Breast epithelium (tissue), 4 donors: ENCODE data around the gene ZC3H12D. TPM values are rescaled to one million over a fixed set of nuclear protein-coding genes. Genes with fewer than 3 reads are reported as not detected.
A peak's percentile ranks its signal among the peaks of the same experiment; 100 is the strongest.

Experiments
- DNase-seq, 2 donors: peaks; one replicate each; pipeline ENCODE4 v3.0.0-alpha.2; 2019; ENCODE audit warnings: low spot score in 2 of 2
- H3K27ac ChIP-seq, 2 donors: fragments of 200-600 bp; sonication (generic) in 1 of 2; one replicate each; pipeline ENCODE4 v1.5.1; 2016 to 2019; ENCODE audit warnings: mild to moderate bottlenecking in 1 of 2
- H3K27me3 ChIP-seq, 2 donors: fragments of 200-600 bp; sonication (generic) in 1 of 2; one replicate each; pipeline versions ENCODE4 v1.5.1 to v1.6.0; 2017 to 2019; ENCODE audit warnings: control low read depth in 1 of 2, mild to moderate bottlenecking in 1 of 2
- H3K36me3 ChIP-seq: fragments of 200-600 bp; one replicate; pipeline ENCODE4 v1.5.1; 2019
- H3K4me1 ChIP-seq, 2 donors: fragments of 200-600 bp; sonication (generic); one replicate each; pipeline ENCODE4 v1.5.1; 2016 to 2019; ENCODE audit warnings: control low read depth in 1 of 2
- H3K4me3 ChIP-seq, 3 donors: fragments of 200-600 bp; sonication (generic); 1 replicate in 2 of 3; 2 replicates in 1 of 3; pipeline ENCODE4 v1.5.1; 2016 to 2019; ENCODE audit warnings: mild to moderate bottlenecking in 3 of 3, moderate library complexity in 2 of 3
- H3K9me3 ChIP-seq, 2 donors: fragments of 200-600 bp; sonication (generic) in 1 of 2; one replicate each; pipeline ENCODE4 v1.5.1; 2016 to 2019; ENCODE audit warnings: control low read depth in 1 of 2
- CTCF ChIP-seq, 3 donors: fragments of 450-650 bp; IDR thresholded peaks; one replicate each; pipeline ENCODE4 v1.5.1; 2016 to 2017; ENCODE audit warnings: antibody characterized with exemption in 3 of 3, mild to moderate bottlenecking in 3 of 3, moderate library complexity in 3 of 3
- POLR2A ChIP-seq: fragments of 450-650 bp; IDR thresholded peaks from one replicate; pipeline ENCODE4 v1.6.1; 2016; ENCODE audit warnings: antibody characterized with exemption, mild to moderate bottlenecking, moderate library complexity
- POLR2AphosphoS5 ChIP-seq, 3 donors: sonication (generic); formaldehyde crosslinking; IDR thresholded peaks; one replicate each; pipeline ENCODE4 v1.6.1; 2017; ENCODE audit warnings: antibody characterized with exemption in 3 of 3
- intact Hi-C: fragments of 100-400 bp; cut with DNase I; formaldehyde crosslinking; loops from one replicate; pipeline ENCODE4 v1.15.1; 2023; ENCODE audit warnings: low total_unique reads
- total RNA-seq, 3 donors: library from RNA; depleted of rRNA; stranded (reverse); fragments of >200 nt; gene quantifications; one replicate each; pipeline ENCODE4 v1.1.0, GENCODE V29; 2016

Gene ZC3H12D
- total RNA-seq, 3 donors from 2014 or later = 2.3 to 6.4 (median 3.8) TPM

DNA sequence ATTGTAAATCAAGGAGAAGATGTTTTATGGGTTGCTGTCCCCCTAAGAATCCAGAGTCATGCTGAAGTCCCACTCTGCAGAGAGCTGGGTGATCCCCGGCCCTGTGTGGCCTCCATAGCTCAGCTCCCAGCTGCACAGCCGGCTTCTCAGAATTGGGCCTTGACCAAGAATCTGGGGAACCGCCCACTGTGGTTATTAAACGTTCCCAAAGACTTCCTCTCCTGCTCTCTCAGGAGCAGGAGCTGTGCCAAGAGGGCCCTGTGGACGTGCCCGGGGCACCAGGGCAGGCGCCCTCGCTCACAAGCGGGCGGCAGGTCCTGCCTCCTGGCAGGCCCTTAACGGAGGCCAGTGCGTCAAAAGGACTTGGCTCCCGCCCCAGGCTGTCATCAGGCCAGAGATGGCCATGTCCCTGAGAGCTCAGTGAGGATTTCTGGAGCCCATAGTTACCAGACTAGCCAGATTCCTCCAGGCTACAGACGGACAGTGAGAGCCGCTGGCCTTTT lies 30.4 kb downstream of the ZC3H12D start:
- H3K9me3 ChIP-seq = no peaks in the 10 kb centered on the region
- H3K27ac ChIP-seq = peak overlapping the region; percentile 68 to 71
- peak overlapping the region in 2 of 3 donors; percentile 25 to 32 for H3K4me3 ChIP-seq
- H3K36me3 ChIP-seq = no peaks in the 10 kb centered on the region
- peaks cover 13 to 15% of the 10 kb centered on the region in 2 donors for H3K4me1 ChIP-seq
- TF ChIP-seq CTCF (IDR thresholded peaks at IDR 0.05) (no peak), POLR2AphosphoS5 (IDR thresholded peaks at IDR 0.05) (peak; percentile 43 to 89 (median 65))
- H3K27me3 ChIP-seq = no peaks in the 10 kb centered on the region
- intact Hi-C loops = no loop called here
- peak; percentile 78 to 79 for DNase-seq

DNA sequence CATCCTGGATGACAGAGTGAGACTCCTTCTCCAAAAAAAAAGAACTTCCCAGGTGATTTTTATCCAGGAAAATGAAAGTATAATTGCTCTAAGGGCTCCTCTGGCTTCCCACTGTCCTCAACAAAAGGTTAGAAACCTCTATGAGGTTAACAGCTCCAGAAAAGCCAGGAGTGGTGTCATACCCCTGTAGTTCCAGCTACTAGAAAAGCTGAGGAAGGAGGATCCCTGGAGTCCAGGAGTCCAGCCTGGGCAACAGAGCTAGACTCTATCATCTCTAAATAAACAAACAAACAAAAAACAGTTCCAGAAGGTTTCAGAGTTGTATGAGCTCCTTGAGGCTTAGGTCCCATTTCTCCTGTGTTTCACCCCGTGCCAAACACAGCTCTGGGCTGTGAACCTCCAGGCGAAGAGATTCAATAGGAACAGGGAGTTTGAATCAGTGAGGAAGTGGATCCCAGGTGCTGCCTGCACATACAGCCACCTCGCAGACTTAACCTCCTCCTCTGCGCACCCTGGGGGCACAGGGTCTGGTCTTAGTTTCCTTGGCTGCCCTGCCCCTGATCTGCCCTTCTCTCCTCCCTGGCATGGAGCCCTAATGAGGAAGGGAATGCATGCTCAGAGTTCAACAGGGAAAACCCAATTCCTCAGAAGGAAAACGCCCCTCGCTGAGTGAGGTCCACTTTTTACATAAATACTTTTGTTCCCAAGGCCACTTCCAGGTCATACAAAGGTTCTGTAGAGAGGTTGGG lies 31.0 kb downstream of the ZC3H12D start:
- no peaks in the 10 kb centered on the region for H3K27me3 ChIP-seq
- TF ChIP-seq CTCF (IDR thresholded peaks at IDR 0.05) = no peak
- no peak for TF ChIP-seq POLR2A
- TF ChIP-seq POLR2AphosphoS5 (IDR thresholded peaks at IDR 0.05) = no peak
- H3K4me3 ChIP-seq = peak overlapping the region in 2 of 3 donors; percentile 25 to 32
- no peaks in the 10 kb centered on the region for H3K9me3 ChIP-seq
- intact Hi-C loops = no loop called here
- DNase-seq = no peak
- H3K4me1 ChIP-seq = peaks cover 13 to 15% of the 10 kb centered on the region in 2 donors
- H3K27ac ChIP-seq = peak overlapping the region; percentile 68 to 71
- no peaks in the 10 kb centered on the region for H3K36me3 ChIP-seq

DNA sequence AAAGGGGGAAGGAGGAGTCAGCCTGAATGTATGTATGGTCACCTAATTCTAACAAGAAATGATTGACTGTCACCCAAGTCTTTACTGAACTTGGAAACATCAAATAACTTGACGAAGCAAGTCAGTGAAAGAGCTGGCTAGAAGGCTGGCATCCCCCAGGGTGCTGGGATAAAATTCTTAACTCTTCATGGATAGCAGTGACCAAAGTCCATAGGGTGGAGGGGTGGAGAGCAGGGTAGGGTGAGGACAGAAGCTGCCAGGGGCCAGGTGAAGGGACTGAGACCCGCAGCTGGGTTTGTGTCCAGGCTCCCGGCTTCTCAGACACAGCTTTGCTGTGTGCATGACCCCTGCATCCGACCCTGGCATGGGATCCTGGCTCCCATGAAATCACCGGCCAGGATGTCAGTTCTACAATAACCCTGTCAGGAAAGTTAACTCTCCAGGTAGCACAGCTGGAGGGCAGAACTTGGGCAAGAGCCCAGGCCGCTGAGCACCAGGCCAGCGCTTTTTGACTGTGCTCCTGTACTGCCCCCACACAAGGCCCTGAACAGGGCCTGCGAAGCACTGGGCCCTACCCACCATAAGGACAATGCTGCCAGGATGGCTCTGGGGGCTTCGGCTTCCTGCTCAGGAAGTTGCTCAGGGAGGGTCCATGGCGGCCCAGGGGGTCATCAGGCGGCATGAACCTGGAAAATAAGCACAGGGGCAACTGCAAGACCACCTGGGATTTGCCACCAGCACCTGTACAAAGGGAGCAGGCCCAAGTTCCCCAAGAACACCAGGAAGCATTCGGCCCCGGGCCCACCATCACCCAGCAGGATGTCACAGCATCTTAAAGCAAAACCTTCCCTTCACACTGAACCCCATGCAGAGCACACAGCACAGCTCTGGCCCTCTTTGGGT lies 32.5 kb downstream of the ZC3H12D start:
- DNase-seq = no peak
- Histone ChIP-seq H3K36me3 (no peaks in the 10 kb centered on the region), H3K27me3 (no peaks in the 10 kb centered on the region), H3K9me3 (no peaks in the 10 kb centered on the region), H3K27ac (no peak overlapping the region), H3K4me3 (peak overlapping the region in 1 of 3 donors; percentile 80), H3K4me1 (peaks cover 13 to 15% of the 10 kb centered on the region in 2 donors)
- TF ChIP-seq POLR2A = no peak
- intact Hi-C loops = no loop called here

DNA sequence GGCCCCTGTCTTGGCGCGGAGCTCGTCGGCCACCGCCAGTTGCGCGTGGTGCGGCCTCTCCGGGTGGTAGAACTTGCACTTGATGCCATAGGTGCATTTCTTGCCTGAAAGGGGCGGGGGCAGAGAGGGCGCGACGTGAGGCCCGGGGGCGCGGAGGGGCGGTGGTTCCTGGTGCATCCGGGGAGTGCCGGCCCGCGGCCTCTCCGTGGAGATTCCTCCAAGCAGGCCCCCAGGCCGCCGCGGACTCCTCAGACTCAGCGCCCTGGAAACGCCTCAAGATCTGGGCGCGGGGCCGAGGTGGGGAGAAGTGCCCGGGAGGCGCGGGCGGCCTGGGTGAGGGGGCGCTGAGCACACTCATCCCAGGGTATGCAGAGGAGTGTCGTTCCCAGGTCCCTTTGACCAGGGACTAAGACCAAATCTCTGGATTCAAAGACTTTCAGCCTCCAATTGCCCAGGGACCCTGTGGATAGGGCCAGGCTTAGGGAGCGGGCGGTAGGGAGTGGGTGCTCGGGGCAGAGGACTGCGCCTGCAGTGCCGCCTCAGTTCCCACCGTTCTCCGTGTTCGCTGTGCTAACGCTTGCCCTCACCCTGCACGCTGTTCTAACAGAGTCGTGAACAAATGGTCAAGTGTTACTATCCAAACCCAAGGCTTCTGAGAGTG lies 33.3 kb downstream of the ZC3H12D start:
- H3K27ac ChIP-seq = no peak overlapping the region
- TF ChIP-seq POLR2A (no peak), CTCF (IDR thresholded peaks at IDR 0.05) (no peak), POLR2AphosphoS5 (IDR thresholded peaks at IDR 0.05) (no peak)
- DNase-seq = no peak
- no peaks in the 10 kb centered on the region for H3K27me3 ChIP-seq
- H3K36me3 ChIP-seq = no peaks in the 10 kb centered on the region
- H3K4me3 ChIP-seq = peak overlapping the region; percentile 40 to 80 (median 48)
- H3K9me3 ChIP-seq = no peaks in the 10 kb centered on the region
- H3K4me1 ChIP-seq = peaks cover 13 to 15% of the 10 kb centered on the region in 2 donors
- intact Hi-C loops = no loop called here

DNA sequence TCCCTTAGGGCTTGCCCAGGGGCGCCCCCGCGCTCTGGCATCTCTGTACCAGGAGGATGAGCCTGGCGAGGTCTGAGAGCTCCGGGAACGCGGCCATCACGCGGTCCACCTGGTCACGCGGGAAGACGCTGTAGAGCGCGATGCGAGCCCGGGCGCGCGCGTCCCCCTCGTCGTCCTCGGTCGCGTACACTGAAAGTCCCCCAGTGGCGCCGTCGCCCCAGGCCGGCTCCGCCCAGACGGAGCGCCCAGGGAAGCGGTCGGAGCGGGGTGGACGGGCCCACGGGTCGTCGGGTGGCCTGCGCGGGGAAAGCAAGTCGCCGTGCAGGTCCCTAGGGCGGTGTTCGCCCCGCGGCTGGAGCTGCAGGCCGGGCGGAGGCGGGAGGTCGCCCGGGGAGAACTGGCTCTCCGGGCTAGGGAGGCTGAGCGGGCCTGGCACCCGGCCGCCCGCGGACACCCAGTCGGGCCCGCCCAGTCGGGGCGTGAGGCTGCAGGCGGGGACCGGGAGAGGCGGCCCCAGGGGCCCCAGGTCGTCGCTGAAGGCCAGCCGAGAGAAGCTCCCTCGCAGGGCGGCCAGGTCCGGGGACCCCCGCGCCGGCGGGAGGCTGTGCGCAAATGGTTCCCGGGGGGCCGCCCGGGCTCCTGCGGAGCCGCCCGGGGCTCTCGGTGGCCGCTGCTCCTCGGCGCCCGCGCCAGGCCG lies 34.0 kb downstream of the ZC3H12D start:
- peak overlapping the region; percentile 40 to 80 (median 48) for H3K4me3 ChIP-seq
- no peaks in the 10 kb centered on the region for H3K27me3 ChIP-seq
- H3K4me1 ChIP-seq = peaks cover 13 to 15% of the 10 kb centered on the region in 2 donors
- H3K27ac ChIP-seq = no peak overlapping the region
- DNase-seq = peak in 1 of 2 donors; percentile 26
- no peaks in the 10 kb centered on the region for H3K9me3 ChIP-seq
- intact Hi-C loops = no loop called here
- TF ChIP-seq POLR2AphosphoS5 (IDR thresholded peaks at IDR 0.05) = no peak
- no peak for TF ChIP-seq POLR2A
- no peak for TF ChIP-seq CTCF (IDR thresholded peaks at IDR 0.05)
- H3K36me3 ChIP-seq = no peaks in the 10 kb centered on the region
